Smooth muscle cell (in vitro differentiated cells): ENCODE measurements around the gene LBH. TPM values are rescaled to one million over a fixed set of nuclear protein-coding genes. Genes with fewer than 3 reads are reported as not detected.

Experiments used
- DNase-seq: peaks from one replicate; lab custom pipeline; 2025; ENCODE audit not compliant: unreplicated experiment; lab: John Stamatoyannopoulos, UW
- H2AFZ ChIP-seq: fragments of 200-600 bp; sonication (generic); 2 replicates; pipeline ENCODE4 v1.6.0; 2016; ENCODE audit warnings: antibody characterized with exemption, low read depth, mild to moderate bottlenecking
- H3F3A ChIP-seq: fragments of 200-600 bp; sonication (generic); 2 replicates; pipeline ENCODE4 v1.6.0; 2017; ENCODE audit warnings: antibody characterized with exemption, low read depth
- H3K27ac ChIP-seq: fragments of 200-600 bp; sonication (generic); 2 replicates; pipeline ENCODE4 v1.5.1; 2016; ENCODE audit warnings: low read depth, mild to moderate bottlenecking
- H3K27me3 ChIP-seq: fragments of 200-600 bp; sonication (generic); 2 replicates; pipeline ENCODE4 v1.6.1; 2016; ENCODE audit warnings: low read depth, mild to moderate bottlenecking
- H3K36me3 ChIP-seq: fragments of 200-600 bp; sonication (generic); 2 replicates; pipeline ENCODE4 v1.5.1; 2016; ENCODE audit warnings: low read depth
- H3K4me1 ChIP-seq: fragments of 200-600 bp; sonication (generic); 2 replicates; pipeline ENCODE4 v1.5.1; 2016; ENCODE audit warnings: low read depth
- H3K4me2 ChIP-seq: fragments of 200-600 bp; sonication (generic); 2 replicates; pipeline ENCODE4 v1.6.0; 2016; ENCODE audit warnings: mild to moderate bottlenecking
- H3K4me3 ChIP-seq: fragments of 200-600 bp; sonication (generic); 2 replicates; pipeline ENCODE4 v1.5.1; 2016; ENCODE audit warnings: mild to moderate bottlenecking
- H3K79me2 ChIP-seq: fragments of 200-600 bp; sonication (generic); 2 replicates; pipeline ENCODE4 v1.6.0; 2016; ENCODE audit warnings: low read depth, mild to moderate bottlenecking
- H3K9ac ChIP-seq: fragments of 200-600 bp; sonication (generic); 2 replicates; pipeline ENCODE4 v1.6.0; 2016; ENCODE audit warnings: low read depth
- H3K9me3 ChIP-seq: fragments of 200-600 bp; sonication (generic); replicated peaks from 2 replicates; pipeline ENCODE4 v1.5.1; 2016; ENCODE audit warnings: low read depth
- H4K20me1 ChIP-seq: fragments of 200-600 bp; sonication (generic); 2 replicates; pipeline ENCODE4 v1.6.0; 2016; ENCODE audit warnings: low read depth
- WGBS: methylation state at CpG from one replicate; pipeline ENCODE4 v1.1.7; 2016; ENCODE audit warnings: low lambda C conversion rate; 5-methylcytosine and 5-hydroxymethylcytosine counted together
- polyA plus RNA-seq: library from polyadenylated mRNA; unstranded; fragments of >200 nt; fragmentation: Nextera tagmentation; extraction: Ambion mirVana; gene quantifications from 2 replicates; pipeline ENCODE4 v1.2.1, GENCODE V29; 2016
- total RNA-seq: library from RNA; depleted of rRNA; stranded (reverse); fragments of >200 nt; gene quantifications from 2 replicates; pipeline ENCODE4 v1.2.3, GENCODE V29; 2014
- TF ChIP-seq, protein P1 (sequence below): fragments of 200-600 bp; sonication (generic); IDR thresholded peaks from 2 replicates; pipeline ENCODE4 v1.5.1; 2017; ENCODE audit warnings: borderline replicate concordance, mild to moderate bottlenecking, antibody characterized with exemption; ENCODE audit not compliant: insufficient read depth, poor library complexity, severe bottlenecking

The LBH gene
- total and polyA plus RNA-seq, 2 experiments from 2014 or later: 31.0 to 35.2 TPM

DNA sequence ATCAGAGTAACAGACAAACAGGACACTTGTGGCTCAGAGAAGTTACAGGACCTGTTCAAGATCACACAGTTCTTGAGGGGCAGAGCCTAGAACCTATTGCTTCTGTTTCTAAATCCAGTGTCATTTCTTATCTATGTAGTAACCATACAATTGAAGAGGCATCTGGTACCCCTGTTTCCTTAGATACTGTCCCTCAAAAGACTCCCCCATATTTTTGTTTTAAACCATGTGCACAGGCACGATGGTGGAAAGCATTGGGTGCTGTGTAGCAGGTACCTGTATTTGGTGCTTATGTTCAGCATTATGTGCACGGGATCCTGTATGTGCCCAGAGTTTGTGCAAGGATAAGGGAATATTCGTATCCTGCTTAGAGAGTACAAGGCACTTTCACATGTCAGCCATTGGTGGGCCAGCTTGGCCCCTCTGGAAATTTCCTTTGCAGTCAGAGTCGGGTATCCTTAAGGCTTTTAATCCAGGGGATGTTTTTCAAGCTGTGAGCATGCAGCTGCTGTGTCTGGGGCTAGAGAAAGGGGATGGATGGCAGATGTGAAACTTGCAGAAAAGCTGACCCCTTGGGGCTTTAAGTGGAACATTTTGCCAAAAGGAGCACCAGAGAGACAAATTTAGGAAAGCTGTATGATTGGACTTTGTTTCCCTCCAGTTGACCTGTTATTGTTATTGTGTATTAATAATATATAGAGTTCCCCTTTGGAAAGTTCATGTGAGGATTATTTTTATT lies 2.1 kb downstream of the LBH start:
- peaks cover 58% of the 10 kb centered on the region for H4K20me1 ChIP-seq
- 33% methylated on average over 4 of the region's 4 CpGs for WGBS
- no peak for DNase-seq

GRCh38 chr2:30234180-30234971 lies 3.0 kb downstream of the LBH start:
- Histone ChIP-seq H3K4me3 (peak overlapping the region; percentile 93), H4K20me1 (peaks cover 67% of the 10 kb centered on the region), H3K9me3 (no peaks in the 10 kb centered on the region), H3K36me3 (no peaks in the 10 kb centered on the region), H3F3A (peaks cover 9% of the 10 kb centered on the region), H3K4me2 (peak overlapping the region; percentile 98), H3K27ac (peak overlapping the region; percentile 63), H3K4me1 (peaks cover 17% of the 10 kb centered on the region), H3K79me2 (peaks cover 48% of the 10 kb centered on the region), H3K27me3 (no peaks in the 10 kb centered on the region), H2AFZ (no peak overlapping the region), H3K9ac (peak overlapping the region; percentile 24)
- WGBS: 33% methylated on average over 12 of the region's 12 CpGs
- TF ChIP-seq, protein P1, sequence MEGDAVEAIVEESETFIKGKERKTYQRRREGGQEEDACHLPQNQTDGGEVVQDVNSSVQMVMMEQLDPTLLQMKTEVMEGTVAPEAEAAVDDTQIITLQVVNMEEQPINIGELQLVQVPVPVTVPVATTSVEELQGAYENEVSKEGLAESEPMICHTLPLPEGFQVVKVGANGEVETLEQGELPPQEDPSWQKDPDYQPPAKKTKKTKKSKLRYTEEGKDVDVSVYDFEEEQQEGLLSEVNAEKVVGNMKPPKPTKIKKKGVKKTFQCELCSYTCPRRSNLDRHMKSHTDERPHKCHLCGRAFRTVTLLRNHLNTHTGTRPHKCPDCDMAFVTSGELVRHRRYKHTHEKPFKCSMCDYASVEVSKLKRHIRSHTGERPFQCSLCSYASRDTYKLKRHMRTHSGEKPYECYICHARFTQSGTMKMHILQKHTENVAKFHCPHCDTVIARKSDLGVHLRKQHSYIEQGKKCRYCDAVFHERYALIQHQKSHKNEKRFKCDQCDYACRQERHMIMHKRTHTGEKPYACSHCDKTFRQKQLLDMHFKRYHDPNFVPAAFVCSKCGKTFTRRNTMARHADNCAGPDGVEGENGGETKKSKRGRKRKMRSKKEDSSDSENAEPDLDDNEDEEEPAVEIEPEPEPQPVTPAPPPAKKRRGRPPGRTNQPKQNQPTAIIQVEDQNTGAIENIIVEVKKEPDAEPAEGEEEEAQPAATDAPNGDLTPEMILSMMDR: no peak
- no peak for DNase-seq

More for the DNA sequence above, 2.1 kb downstream of the LBH start:
- H3K79me2 ChIP-seq: peaks cover 44% of the 10 kb centered on the region
- peak overlapping the region; percentile 80 for H3K27ac ChIP-seq
- peaks cover 17% of the 10 kb centered on the region for H3K4me1 ChIP-seq
- peak overlapping the region; percentile 93 for H3K4me3 ChIP-seq
- no peaks in the 10 kb centered on the region for H3K27me3 ChIP-seq
- no peaks in the 10 kb centered on the region for H3K36me3 ChIP-seq
- H3K9ac ChIP-seq: peak overlapping the region; percentile 24
- no peaks in the 10 kb centered on the region for H3K9me3 ChIP-seq
- no peak overlapping the region for H2AFZ ChIP-seq
- peaks cover 10% of the 10 kb centered on the region for H3F3A ChIP-seq
- H3K4me2 ChIP-seq: peak overlapping the region; percentile 98
- TF ChIP-seq, protein P1: no peak

DNA sequence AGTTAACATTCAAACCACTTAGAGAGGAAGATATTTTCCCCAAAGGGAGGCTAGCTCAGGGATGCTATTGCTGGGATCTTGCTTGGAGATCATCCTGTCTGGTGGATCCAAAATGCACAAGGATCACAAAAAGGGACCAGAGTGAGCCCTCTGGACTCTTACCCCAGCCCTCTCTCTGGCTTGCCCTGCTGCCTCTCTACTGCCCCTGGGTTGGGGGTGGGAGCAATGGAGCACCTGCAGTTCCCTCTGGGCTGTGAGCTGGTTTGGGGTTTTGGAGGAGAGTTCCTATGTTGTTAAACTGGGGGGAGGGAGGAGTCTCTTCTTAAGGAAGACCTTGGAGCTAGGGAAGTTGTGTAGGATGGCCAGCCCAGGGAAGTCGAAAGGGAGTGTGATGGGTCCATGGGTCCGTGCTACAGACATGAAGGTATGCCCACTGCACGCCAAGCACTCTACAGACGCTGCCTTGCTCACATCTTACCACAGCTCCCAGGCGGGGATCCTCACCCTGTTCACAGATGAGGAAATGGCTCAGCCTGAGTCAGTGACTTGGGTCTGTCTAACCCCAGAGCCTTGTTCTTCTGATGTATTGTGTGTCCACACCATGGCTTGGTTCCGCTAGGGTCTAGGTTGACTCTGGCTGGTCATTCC lies 3.8 kb downstream of the LBH start:
- peak overlapping the region; percentile 63 for H3K27ac ChIP-seq
- H3K79me2 ChIP-seq: peaks cover 56% of the 10 kb centered on the region
- H2AFZ ChIP-seq: no peak overlapping the region
- no peaks in the 10 kb centered on the region for H3K36me3 ChIP-seq
- H4K20me1 ChIP-seq: peaks cover 75% of the 10 kb centered on the region
- WGBS: 98% methylated on average over 6 of the region's 6 CpGs
- no peak overlapping the region for H3K9ac ChIP-seq
- H3K27me3 ChIP-seq: no peaks in the 10 kb centered on the region
- H3K4me3 ChIP-seq: no peak overlapping the region
- TF ChIP-seq, protein P1: no peak
- H3K9me3 ChIP-seq: no peaks in the 10 kb centered on the region
- peaks cover 17% of the 10 kb centered on the region for H3K4me1 ChIP-seq
- H3F3A ChIP-seq: peaks cover 4% of the 10 kb centered on the region
- H3K4me2 ChIP-seq: no peak overlapping the region
- DNase-seq: no peak
